GM12892 (cell line): ENCODE results near the gene MPRIP.

Experiments
- POLR2A ChIP-seq: IDR thresholded peaks from 2 replicates; pipeline ENCODE4 v1.6.1; 2011; ENCODE audit warnings: low read depth, low read length, control low read depth
- TAF1 ChIP-seq: IDR thresholded peaks from 2 replicates; pipeline ENCODE4 v1.6.1; 2011; ENCODE audit warnings: low read depth, mild to moderate bottlenecking, control low read depth, low read length, borderline replicate concordance

GRCh38 chr17:17048106-17048505 is 5.8 kb downstream of the MPRIP start:
- no peak for TF ChIP-seq POLR2A
- TF ChIP-seq TAF1: no peak
